IPS-18c (cell line): Measurements from ENCODE around the gene MSI2.
"Not testable (repeated sequence)": the region's sequence is repeated elsewhere in the genome, so short reads cannot be mapped to it uniquely, and the experiment has no call there.

Source experiments
- H3K4me3 ChIP-seq: 2 replicates; pipeline ENCODE4 v1.7.0; 2013; ENCODE audit warnings: low read depth, mild to moderate bottlenecking, low read length, moderate library complexity; ENCODE audit not compliant: insufficient read depth
- H3K9me3 ChIP-seq: one replicate; pipeline ENCODE4 v1.6.1; 2013; ENCODE audit warnings: mild to moderate bottlenecking, low read length, moderate library complexity; ENCODE audit not compliant: control insufficient read depth, insufficient read depth

Gene MSI2

GRCh38 chr17:57295526-57296023 is 39.3 kb downstream of the MSI2 start:
- no peaks in the 10 kb centered on the region for H3K9me3 ChIP-seq
- no peak overlapping the region for H3K4me3 ChIP-seq

- no peak overlapping the region for H3K4me3 ChIP-seq
- H3K9me3 ChIP-seq = no peaks in the 10 kb centered on the region
Observed at GRCh38 chr17:57296231-57296630, 39.9 kb downstream of the MSI2 start.

- no peaks in the 10 kb centered on the region for H3K9me3 ChIP-seq
Observed at GRCh38 chr17:57299176-57299575, 42.9 kb downstream of the MSI2 start.

DNA sequence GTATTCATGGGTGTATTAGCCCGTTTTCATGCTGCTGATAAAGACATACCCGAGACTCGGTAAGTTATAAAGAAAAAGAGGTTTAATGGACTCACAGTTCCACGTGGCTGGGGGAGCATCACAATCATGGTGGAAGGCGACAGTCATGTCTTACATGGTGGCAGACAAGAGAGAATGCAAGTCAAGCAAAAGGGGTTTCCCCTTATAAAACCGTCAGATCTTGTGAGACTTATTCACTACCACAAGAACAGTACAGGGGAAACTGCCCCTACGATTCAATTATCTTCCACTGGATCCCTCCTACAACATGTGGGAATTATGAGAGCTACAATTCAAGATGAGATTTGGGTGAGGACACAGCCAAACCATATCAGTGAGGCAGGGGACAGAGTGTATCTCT is 44.3 kb downstream of the MSI2 start:
- not testable (repeated sequence) for H3K4me3 ChIP-seq, H3K9me3 ChIP-seq

More at GRCh38 chr17:57299176-57299575, 42.9 kb downstream of the MSI2 start:
- no peak overlapping the region for H3K4me3 ChIP-seq

DNA sequence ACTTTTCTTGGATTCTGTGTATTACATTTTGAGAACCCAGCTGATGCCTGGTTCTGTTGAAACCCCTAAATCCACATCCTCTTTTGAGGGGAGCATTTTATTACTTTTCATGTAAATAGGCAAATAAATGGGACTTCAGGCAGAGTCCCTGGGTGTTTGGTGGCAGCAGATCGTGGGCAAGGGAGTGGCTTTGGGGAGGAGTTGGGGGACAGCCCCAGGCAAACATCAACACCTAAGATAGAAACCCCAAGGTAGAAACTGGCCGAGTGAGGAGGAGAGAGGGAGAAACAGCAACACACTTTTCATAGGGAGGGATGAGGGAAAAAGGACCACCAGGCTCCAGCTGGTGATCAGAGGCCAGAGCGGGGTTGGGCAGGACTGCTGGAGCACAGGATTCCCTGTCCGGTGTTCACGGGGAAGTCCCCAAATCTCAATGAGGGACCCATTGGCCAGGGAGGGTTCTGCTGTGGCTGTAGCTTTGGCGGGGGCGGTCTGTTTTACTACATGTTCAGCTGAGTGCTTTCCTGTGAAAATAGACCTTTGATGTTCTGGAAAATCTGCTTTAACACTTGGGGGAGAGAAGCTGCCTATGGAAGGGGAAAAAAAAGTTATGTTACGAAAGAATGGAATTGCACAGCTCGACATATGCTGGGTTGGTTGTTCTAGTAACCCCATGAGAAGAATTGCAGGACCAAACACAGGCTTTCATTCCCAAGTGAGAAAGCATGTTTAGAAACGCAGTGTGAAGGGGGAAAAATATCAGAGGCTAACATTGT is 46.6 kb downstream of the MSI2 start:
- H3K9me3 ChIP-seq = no peaks in the 10 kb centered on the region
- H3K4me3 ChIP-seq = no peak overlapping the region

GRCh38 chr17:57305144-57305728 is 48.9 kb downstream of the MSI2 start:
- no peaks in the 10 kb centered on the region for H3K9me3 ChIP-seq
- no peak overlapping the region for H3K4me3 ChIP-seq

GRCh38 chr17:57305908-57306504 is 49.7 kb downstream of the MSI2 start:
- Histone ChIP-seq H3K9me3 (no peaks in the 10 kb centered on the region), H3K4me3 (no peak overlapping the region)

- Histone ChIP-seq H3K4me3 (no peak overlapping the region), H3K9me3 (no peaks in the 10 kb centered on the region)
Observed at GRCh38 chr17:57308543-57309186, 52.3 kb downstream of the MSI2 start.

DNA sequence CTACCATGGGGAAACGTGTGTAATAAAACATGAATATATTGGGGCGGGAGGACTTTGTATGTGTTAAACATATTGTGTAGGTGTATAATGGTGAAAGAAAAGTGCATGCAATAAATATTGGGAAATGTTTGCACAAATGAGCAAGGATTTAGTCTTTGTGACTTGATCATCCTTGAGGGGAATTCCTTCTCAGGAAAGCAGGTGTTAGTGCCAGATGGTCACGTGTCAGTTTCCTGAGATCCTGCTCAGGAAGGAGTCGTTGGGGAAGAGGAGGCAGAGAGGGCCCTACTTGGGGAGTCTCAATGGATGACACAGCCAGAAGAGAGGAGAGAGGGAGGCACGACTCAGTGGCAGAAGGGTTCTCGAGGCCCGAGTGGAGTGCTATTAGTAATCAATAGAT is 53.2 kb downstream of the MSI2 start:
- Histone ChIP-seq H3K9me3 (no peaks in the 10 kb centered on the region), H3K4me3 (no peak overlapping the region)

GRCh38 chr17:57311281-57312216 is 55.2 kb downstream of the MSI2 start:
- Histone ChIP-seq H3K9me3 (no peaks in the 10 kb centered on the region), H3K4me3 (no peak overlapping the region)

DNA sequence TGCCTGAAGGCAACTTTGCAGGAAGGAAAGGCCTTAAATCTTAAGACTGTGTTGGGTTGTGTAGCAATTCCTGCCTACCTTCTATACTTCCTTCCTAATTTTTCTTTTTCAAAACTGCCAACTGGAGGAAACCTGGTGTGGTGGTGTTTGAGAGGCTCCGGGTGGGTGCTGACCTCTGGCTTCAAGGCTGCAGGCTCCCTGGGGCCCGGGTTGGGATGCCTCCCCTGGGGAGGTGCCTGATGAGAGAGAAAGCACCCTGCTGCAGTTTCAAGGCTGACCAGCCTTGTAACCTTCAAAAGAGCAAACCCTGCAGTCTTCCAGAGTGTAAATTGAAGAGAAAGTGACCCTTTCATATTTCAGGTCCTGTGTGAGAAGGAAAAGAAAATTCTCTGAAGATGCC is 55.9 kb downstream of the MSI2 start:
- no peaks in the 10 kb centered on the region for H3K9me3 ChIP-seq
- H3K4me3 ChIP-seq = no peak overlapping the region

- no peaks in the 10 kb centered on the region for H3K9me3 ChIP-seq
- H3K4me3 ChIP-seq = no peak overlapping the region
Observed at GRCh38 chr17:57313097-57313835, 56.9 kb downstream of the MSI2 start.

- H3K4me3 ChIP-seq = no peak overlapping the region
- no peaks in the 10 kb centered on the region for H3K9me3 ChIP-seq
Observed at GRCh38 chr17:57315061-57316015, 59.0 kb downstream of the MSI2 start.

DNA sequence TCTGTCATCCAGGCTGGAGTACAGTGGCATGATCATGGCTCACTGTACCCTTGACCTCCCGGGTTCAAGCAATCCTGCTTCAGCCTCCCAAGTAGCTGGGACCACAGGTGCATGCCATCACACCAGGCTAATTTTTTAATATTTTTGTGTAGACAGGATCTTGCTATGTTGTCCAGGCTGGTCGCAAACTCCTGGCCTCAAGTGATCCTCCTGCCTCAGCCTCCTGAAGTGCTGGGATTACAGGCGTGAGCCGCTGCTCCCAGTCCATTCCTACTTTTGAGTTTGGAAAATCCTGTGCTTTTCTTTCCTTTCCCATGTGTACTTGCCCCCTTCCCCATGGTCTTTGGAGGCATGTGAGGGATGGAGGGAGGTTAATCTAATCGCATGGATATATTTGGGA is 60.0 kb downstream of the MSI2 start:
- H3K4me3 ChIP-seq = no peak overlapping the region
- H3K9me3 ChIP-seq = no peaks in the 10 kb centered on the region

- Histone ChIP-seq H3K4me3 (no peak overlapping the region), H3K9me3 (no peaks in the 10 kb centered on the region)
Observed at GRCh38 chr17:57317079-57317478, 60.8 kb downstream of the MSI2 start.
